ENCODE data around the gene TACC2.

TACC2 gene

GRCh38 chr10:122249303-122249850 is 260.4 kb downstream of the TACC2 start:
- H3K27ac ChIP-seq, result no peak overlapping the region
- no peak for TF ChIP-seq CTCF (conservative IDR thresholded peaks at IDR 0.05)

- no peak for TF ChIP-seq CTCF (conservative IDR thresholded peaks at IDR 0.05)
- H3K27ac ChIP-seq, result no peak overlapping the region
These were observed 261.2 kb downstream of the TACC2 start for GRCh38 chr10:122249991-122250750.

GRCh38 chr10:122251459-122252255 is 262.7 kb downstream of the TACC2 start:
- H3K27ac ChIP-seq, result no peak overlapping the region
- no peak for TF ChIP-seq CTCF (conservative IDR thresholded peaks at IDR 0.05)

- H3K27ac ChIP-seq, result no peak overlapping the region
These were observed 263.8 kb downstream of the TACC2 start for GRCh38 chr10:122252805-122253204.

GRCh38 chr10:122253605-122254004 is 264.6 kb downstream of the TACC2 start:
- TF ChIP-seq CTCF (conservative IDR thresholded peaks at IDR 0.05), result no peak
- no peak overlapping the region for H3K27ac ChIP-seq

More at GRCh38 chr10:122252805-122253204, 263.8 kb downstream of the TACC2 start:
- no peak for TF ChIP-seq CTCF (conservative IDR thresholded peaks at IDR 0.05)

GRCh38 chr10:122254831-122255230 is 265.9 kb downstream of the TACC2 start:
- no peak for TF ChIP-seq CTCF (conservative IDR thresholded peaks at IDR 0.05)
- H3K27ac ChIP-seq, result no peak overlapping the region
